GM13977 (cell line): ENCODE results near the gene FAM228A.

Source experiments
- DNase-seq: peaks from one replicate; pipeline ENCODE4 v3.0.0; 2012; ENCODE audit warnings: low spot score
- in situ Hi-C: fragments of 300-500 bp; cut with MboI; formaldehyde crosslinking; loops from one replicate; pipeline ENCODE4 v1.12.0; 2022; ENCODE audit warnings: low sequenced_read_pairs, low pct_unique_long_range_greater_than_20kb, mixed read lengths, inconsistent platforms; ENCODE audit not compliant: unreplicated experiment
- TF ChIP-seq, protein P1 (sequence below): IDR thresholded peaks from 2 replicates; pipeline ENCODE4 v1.5.1; 2012; ENCODE audit warnings: mild to moderate bottlenecking, control low read depth; ENCODE audit not compliant: insufficient read depth; ENCODE audit errors: extremely low read depth, missing control alignments

FAM228A gene

DNA sequence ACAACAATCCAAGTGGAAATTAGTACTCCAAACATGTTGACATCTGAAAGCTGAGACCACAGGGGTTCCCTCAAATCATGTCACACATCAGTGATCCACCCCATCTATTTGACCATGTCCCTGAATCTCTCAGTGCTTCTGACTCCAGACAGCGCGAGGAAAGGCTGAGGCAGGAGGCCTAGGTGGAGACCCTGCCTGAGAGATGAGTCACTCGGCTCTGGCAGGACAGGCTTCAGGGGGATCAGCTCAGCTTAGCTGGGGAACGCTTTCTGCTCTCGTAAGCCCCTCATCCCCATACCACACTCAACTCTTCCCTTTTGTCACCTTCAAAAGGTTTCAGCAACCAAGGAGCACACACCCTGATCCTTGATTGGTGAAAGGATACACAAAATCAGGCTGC lies 5.8 kb upstream of the FAM228A start:
- TF ChIP-seq, protein P1, sequence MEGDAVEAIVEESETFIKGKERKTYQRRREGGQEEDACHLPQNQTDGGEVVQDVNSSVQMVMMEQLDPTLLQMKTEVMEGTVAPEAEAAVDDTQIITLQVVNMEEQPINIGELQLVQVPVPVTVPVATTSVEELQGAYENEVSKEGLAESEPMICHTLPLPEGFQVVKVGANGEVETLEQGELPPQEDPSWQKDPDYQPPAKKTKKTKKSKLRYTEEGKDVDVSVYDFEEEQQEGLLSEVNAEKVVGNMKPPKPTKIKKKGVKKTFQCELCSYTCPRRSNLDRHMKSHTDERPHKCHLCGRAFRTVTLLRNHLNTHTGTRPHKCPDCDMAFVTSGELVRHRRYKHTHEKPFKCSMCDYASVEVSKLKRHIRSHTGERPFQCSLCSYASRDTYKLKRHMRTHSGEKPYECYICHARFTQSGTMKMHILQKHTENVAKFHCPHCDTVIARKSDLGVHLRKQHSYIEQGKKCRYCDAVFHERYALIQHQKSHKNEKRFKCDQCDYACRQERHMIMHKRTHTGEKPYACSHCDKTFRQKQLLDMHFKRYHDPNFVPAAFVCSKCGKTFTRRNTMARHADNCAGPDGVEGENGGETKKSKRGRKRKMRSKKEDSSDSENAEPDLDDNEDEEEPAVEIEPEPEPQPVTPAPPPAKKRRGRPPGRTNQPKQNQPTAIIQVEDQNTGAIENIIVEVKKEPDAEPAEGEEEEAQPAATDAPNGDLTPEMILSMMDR: no peak
- in situ Hi-C loops: no loop called here
- DNase-seq: no peak

DNA sequence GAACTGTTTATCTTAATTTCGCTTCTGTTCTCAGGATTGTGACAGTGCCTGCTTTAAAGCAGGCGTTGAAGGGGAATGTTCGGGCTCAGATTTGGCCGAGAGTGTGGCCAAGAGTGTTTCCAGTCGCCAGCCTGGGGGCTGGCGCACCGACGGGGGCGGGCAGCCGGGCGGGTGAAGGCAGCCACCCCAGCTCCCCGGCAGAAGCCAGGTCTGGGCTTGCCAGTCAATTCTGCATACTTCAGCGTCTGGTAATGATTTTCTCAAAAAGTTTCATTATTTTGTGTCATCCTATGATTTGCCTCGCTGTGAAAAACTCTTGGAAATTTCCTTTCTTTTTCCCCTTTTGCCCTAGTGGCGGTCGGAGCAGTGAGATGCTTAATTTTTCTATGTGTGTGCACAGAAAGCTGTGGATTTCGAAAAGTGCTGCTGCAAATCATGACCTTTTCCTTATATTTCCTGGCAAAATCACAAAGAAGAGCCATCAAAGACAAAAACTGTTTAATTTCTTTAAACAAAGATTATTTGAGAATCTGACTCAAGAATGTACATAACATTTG lies 856 bp downstream of the FAM228A start:
- TF ChIP-seq, protein P1: no peak
- in situ Hi-C loops: no loop called here
- no peak for DNase-seq

DNA sequence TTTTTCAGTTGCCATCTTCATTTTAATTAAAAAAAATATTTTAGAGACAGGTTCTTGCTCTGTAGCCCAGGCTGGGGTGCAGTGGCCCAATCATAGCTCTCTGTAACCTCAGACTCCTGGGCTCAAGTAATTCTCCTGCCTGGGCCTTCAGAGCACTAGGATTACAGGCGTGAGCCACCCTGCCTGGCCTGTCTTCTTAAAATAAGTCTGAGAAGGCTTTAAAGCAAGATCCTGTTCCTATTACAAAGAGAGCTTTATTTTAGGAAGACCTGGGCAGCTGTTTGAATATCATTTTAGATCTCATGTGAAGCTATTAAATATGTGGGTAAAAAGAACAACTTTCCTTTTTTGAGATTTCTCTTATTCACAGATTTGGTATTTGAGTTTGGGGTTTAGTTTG lies 1.5 kb downstream of the FAM228A start:
- TF ChIP-seq, protein P1: no peak
- in situ Hi-C loops: no loop called here
- no peak for DNase-seq

DNA sequence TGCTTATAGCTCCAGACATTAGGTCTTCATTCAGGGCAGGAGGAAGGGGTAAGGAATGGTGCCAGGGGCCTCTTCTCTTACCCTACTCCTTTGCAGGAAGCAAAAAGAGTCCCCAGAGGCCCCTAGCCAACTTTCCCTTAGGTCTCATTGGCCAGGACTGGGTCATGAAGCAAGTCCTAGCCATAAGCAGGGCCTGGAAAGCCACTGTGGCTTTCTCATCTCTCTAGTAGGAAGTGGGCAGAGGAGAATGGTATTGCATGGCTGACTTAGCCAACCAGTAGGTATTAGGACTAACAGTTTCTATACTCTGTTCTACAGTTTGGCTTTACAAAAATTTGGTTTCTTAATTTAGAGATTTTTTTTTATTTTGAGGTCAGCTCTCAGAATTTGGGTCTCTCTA lies 4.8 kb downstream of the FAM228A start:
- in situ Hi-C loops: no loop called here
- TF ChIP-seq, protein P1: no peak
- no peak for DNase-seq

DNA sequence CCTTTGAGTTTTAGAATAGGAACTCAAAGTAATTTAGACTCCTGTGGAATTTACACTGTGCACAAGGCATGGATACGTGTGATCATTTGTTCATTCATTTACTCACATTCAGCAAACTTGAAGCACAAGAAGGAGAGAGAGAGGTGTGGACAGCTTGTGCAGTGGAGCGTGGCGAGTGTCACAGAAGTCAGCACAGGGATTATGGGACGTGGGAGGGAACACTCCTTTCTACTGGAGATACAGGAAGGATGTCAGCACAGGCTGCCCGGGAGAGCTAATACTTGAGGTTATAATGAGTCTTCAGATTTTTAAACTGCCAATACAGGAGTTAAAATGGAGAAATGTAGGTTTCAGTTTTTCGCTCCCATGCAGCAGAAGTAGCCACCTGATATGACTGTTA lies 7.0 kb downstream of the FAM228A start:
- TF ChIP-seq, protein P1: no peak
- no peak for DNase-seq
- in situ Hi-C loops: no loop called here

DNA sequence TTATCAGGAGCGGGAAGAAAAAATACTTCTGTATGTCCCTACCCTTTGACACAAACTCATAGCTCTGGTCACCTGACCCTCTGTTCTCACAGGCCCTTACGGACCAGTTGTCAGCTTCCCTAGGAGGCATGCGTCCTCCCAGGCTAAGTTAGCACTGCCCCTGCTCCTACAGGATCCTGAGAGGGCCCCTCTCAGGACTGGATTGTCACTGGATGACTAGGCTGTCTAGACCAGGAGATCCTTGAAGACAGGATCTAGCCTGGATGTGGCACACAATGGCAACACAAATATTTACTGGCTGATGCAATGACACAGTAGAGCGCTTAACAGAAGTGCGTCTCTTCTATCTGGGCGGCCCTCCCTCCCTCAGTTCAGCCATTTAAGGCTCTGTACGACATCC lies 7.7 kb downstream of the FAM228A start:
- no peak for DNase-seq
- TF ChIP-seq, protein P1: no peak
- in situ Hi-C loops: no loop called here
